ENCODE data around the gene DZIP1. TPM values are rescaled to one million over a fixed set of nuclear protein-coding genes. Genes with fewer than 3 reads are reported as not detected.

DZIP1 gene
- total RNA-seq, 1 donor from 2014 or later, result 30.0 TPM

GRCh38 chr13:95678967-95679366 is 34.5 kb upstream of the DZIP1 start:
- no peaks in the 10 kb centered on the region for H3K9me3 ChIP-seq
- no peak for DNase-seq (ENCODE audit: extremely low spot score in 2 of 2)
- H3K4me3 ChIP-seq, result peak overlapping the region in 1 of 2 donors; percentile 75
- peak overlapping the region; percentile 92 for H3K27ac ChIP-seq
- TF ChIP-seq, protein P1, sequence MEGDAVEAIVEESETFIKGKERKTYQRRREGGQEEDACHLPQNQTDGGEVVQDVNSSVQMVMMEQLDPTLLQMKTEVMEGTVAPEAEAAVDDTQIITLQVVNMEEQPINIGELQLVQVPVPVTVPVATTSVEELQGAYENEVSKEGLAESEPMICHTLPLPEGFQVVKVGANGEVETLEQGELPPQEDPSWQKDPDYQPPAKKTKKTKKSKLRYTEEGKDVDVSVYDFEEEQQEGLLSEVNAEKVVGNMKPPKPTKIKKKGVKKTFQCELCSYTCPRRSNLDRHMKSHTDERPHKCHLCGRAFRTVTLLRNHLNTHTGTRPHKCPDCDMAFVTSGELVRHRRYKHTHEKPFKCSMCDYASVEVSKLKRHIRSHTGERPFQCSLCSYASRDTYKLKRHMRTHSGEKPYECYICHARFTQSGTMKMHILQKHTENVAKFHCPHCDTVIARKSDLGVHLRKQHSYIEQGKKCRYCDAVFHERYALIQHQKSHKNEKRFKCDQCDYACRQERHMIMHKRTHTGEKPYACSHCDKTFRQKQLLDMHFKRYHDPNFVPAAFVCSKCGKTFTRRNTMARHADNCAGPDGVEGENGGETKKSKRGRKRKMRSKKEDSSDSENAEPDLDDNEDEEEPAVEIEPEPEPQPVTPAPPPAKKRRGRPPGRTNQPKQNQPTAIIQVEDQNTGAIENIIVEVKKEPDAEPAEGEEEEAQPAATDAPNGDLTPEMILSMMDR (IDR thresholded peaks at IDR 0.05), result no peak
- TF ChIP-seq POLR2AphosphoS5 (IDR thresholded peaks at IDR 0.05; ENCODE audit: insufficient read depth in 1 of 2, low read depth in 1 of 2) (no peak), POLR2A (IDR thresholded peaks at IDR 0.05) (no peak)
- intact Hi-C loops (cut with DNase I), result no loop called here
- no peaks in the 10 kb centered on the region for H3K27me3 ChIP-seq
- H3K36me3 ChIP-seq, result no peaks in the 10 kb centered on the region
- H3K4me1 ChIP-seq, result peaks cover 52% of the 10 kb centered on the region

DNA sequence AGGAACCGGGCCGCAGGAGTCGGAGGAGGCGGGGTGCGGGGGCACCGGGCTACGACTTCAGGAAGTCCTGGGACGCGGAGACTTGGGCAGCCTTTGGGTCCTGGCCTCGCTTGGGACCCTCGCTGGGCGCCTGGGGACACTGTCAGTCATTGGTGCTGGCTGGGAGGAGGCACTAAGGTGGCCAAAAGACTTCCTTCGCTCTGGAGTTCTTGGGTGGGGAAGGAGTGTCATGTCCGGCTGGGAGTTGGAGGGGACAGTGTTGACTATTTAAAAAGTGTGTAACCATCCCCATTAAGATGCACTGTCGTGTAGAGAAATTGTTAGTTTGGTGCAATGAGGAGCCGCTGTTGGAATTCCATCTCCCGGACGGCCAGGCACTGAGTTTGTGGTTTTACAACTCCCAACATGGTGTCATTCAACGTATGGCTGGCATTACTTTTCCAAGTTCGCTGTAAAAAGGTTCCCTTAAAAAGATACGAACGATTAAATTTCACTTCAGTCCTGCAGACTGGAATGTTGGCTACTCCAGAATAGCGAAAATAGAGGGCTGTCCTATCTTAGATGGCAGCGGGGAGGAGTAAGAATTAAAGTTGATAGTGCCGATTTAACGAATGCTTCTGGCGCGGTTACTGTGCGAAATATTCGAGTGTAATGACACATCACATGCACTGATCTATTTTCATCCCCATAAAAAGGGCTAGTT is 33.2 kb upstream of the DZIP1 start:
- TF ChIP-seq, protein P1 (IDR thresholded peaks at IDR 0.05), result no peak
- TF ChIP-seq POLR2AphosphoS5 (IDR thresholded peaks at IDR 0.05; ENCODE audit: insufficient read depth in 1 of 2, low read depth in 1 of 2), result no peak
- no peak for TF ChIP-seq POLR2A (IDR thresholded peaks at IDR 0.05)
- Histone ChIP-seq H3K4me1 (peaks cover 52% of the 10 kb centered on the region), H3K27ac (peak overlapping the region; percentile 92), H3K36me3 (no peaks in the 10 kb centered on the region), H3K4me3 (peak overlapping the region; percentile 75 to 92), H3K9me3 (no peaks in the 10 kb centered on the region), H3K27me3 (no peaks in the 10 kb centered on the region)
- intact Hi-C loops (cut with DNase I), result no loop called here
- DNase-seq (ENCODE audit: extremely low spot score in 2 of 2), result no peak

GRCh38 chr13:95676762-95677563 is 32.5 kb upstream of the DZIP1 start, which contains the start of gene DNAJC3:
TSS of gene DNAJC3 (plus strand) at chr13:95677139. CDS start at chr13:95677256, 117 bp downstream.
- H3K4me1 ChIP-seq, result peaks cover 50% of the 10 kb centered on the region
- intact Hi-C loops (cut with DNase I), result no loop called here
- H3K36me3 ChIP-seq, result no peaks in the 10 kb centered on the region
- H3K4me3 ChIP-seq, result peak within 1 kb of the TSS; percentile 75 to 92
- H3K27ac ChIP-seq, result peak within 1 kb of the TSS; percentile 92
- H3K27me3 ChIP-seq, result no peaks in the 10 kb centered on the region
- DNase-seq (ENCODE audit: extremely low spot score in 2 of 2), result peak; percentile 98 to 99
- peak; percentile 27 to 91 for TF ChIP-seq POLR2A (IDR thresholded peaks at IDR 0.05)
- TF ChIP-seq, protein P1 (IDR thresholded peaks at IDR 0.05), result no peak
- peak; percentile 91 to 97 for TF ChIP-seq POLR2AphosphoS5 (IDR thresholded peaks at IDR 0.05; ENCODE audit: insufficient read depth in 1 of 2, low read depth in 1 of 2)
- H3K9me3 ChIP-seq, result no peaks in the 10 kb centered on the region

GRCh38 chr13:95676105-95676761 is 31.7 kb upstream of the DZIP1 start:
- TF ChIP-seq POLR2A (IDR thresholded peaks at IDR 0.05) (no peak), POLR2AphosphoS5 (IDR thresholded peaks at IDR 0.05; ENCODE audit: insufficient read depth in 1 of 2, low read depth in 1 of 2) (no peak)
- TF ChIP-seq, protein P1 (IDR thresholded peaks at IDR 0.05), result no peak
- Histone ChIP-seq H3K4me1 (peaks cover 43% of the 10 kb centered on the region), H3K36me3 (no peaks in the 10 kb centered on the region), H3K27ac (peak overlapping the region; percentile 92), H3K27me3 (no peaks in the 10 kb centered on the region), H3K9me3 (no peaks in the 10 kb centered on the region), H3K4me3 (peak overlapping the region; percentile 75 to 92)
- intact Hi-C loops (cut with DNase I), result no loop called here
- DNase-seq (ENCODE audit: extremely low spot score in 2 of 2), result peak in 1 of 2 donors; percentile 92
